Mononuclear cell (primary cell): Measurements from ENCODE around the gene GPATCH4. TPM values are rescaled to one million over a fixed set of nuclear protein-coding genes. Genes with fewer than 3 reads are reported as not detected.
"Not testable (repeated sequence)": the region's sequence is repeated elsewhere in the genome, so short reads cannot be mapped to it uniquely, and the experiment has no call there.

Source experiments
- H3K27me3 ChIP-seq: 2 replicates; pipeline ENCODE4 v1.6.0; 2011; ENCODE audit warnings: low read length, control low read depth; ENCODE audit not compliant: insufficient read depth
- H3K4me1 ChIP-seq: 2 replicates; pipeline ENCODE4 v1.5.1; 2011; ENCODE audit warnings: mild to moderate bottlenecking, low read length, control low read depth; ENCODE audit not compliant: insufficient read depth
- H3K4me3 ChIP-seq: 2 replicates; pipeline ENCODE4 v1.5.1; 2011; ENCODE audit warnings: mild to moderate bottlenecking, low read length, moderate library complexity
- H3K9me3 ChIP-seq: 2 replicates; pipeline ENCODE4 v1.5.1; 2011; ENCODE audit warnings: low read depth, mild to moderate bottlenecking, control low read depth, low read length
- total RNA-seq: library from RNA; depleted of rRNA; stranded (reverse); fragments of >200 nt; gene quantifications from one replicate; pipeline ENCODE4 v1.2.3, GENCODE V29; 2012

Gene GPATCH4
- total RNA-seq, 1 donor: 15.0 TPM

DNA sequence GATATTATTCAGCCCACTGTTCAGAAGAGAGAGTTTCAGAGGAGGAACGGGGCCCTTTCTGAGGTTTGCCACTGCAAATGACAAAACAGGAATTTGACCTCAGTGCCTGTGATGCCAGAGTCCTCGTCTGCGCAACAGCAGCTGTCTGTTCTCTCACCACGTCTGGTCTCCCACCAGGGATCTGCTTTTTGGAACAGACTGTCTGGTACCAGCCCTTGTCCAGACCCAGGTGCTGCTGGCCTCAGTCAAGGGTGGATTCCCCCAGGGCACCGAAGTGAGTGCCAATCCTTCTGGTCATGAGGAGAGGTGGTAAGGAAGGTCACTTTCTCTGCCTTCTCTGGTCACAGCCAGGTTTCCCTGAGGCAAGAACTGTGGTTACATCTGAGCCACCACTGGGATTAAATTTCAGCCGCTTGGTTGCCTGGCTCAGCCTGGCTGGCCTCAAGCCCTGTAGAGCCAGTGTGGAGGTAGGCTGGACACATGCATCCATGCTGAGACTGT lies 38.4 kb upstream of the GPATCH4 start:
- Histone ChIP-seq H3K9me3 (no peaks in the 10 kb centered on the region), H3K4me1 (peaks cover 20% of the 10 kb centered on the region), H3K4me3 (no peak overlapping the region), H3K27me3 (peaks cover 70% of the 10 kb centered on the region)

GRCh38 chr1:156638189-156638985 lies 37.1 kb upstream of the GPATCH4 start:
- Histone ChIP-seq H3K9me3 (no peaks in the 10 kb centered on the region), H3K4me1 (peaks cover 13% of the 10 kb centered on the region), H3K27me3 (peaks cover 63% of the 10 kb centered on the region), H3K4me3 (no peak overlapping the region)

- H3K4me3 ChIP-seq: no peak overlapping the region
- H3K27me3 ChIP-seq: peaks cover 29% of the 10 kb centered on the region
Measured at GRCh38 chr1:156632355-156632754, 31.1 kb upstream of the GPATCH4 start.

DNA sequence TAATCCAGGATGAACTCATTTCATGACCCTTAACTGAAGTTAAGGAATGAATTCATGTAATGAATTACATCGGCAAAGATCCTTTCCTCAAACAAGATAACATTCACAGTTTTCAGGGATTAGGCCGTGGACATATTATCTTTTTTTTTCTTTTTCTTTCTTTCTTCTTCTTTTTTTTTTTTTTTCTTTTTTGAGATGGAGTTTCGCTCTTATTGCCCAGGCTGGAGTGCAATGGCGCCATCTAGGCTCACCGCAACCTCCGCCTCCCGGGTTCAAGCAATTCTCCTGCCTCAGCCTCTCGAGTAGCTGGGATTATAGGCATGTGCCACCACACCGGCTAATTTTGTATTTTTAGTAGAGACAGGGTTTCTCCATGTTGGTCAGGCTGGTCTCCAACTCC lies 29.9 kb upstream of the GPATCH4 start:
- not testable (repeated sequence) for H3K9me3 ChIP-seq, H3K4me1 ChIP-seq, H3K4me3 ChIP-seq
- H3K27me3 ChIP-seq: peaks cover 32% of the 10 kb centered on the region

More at GRCh38 chr1:156632355-156632754, 31.1 kb upstream of the GPATCH4 start:
- H3K4me1 ChIP-seq: no peaks in the 10 kb centered on the region
- H3K9me3 ChIP-seq: no peaks in the 10 kb centered on the region

- no peaks in the 10 kb centered on the region for H3K9me3 ChIP-seq
- no peak overlapping the region for H3K4me3 ChIP-seq
- peaks cover 10% of the 10 kb centered on the region for H3K4me1 ChIP-seq
- H3K27me3 ChIP-seq: peaks cover 45% of the 10 kb centered on the region
Measured at GRCh38 chr1:156629823-156630449, 28.7 kb upstream of the GPATCH4 start.

GRCh38 chr1:156627313-156627880 lies 26.1 kb upstream of the GPATCH4 start:
- no peaks in the 10 kb centered on the region for H3K9me3 ChIP-seq
- H3K4me3 ChIP-seq: no peak overlapping the region
- peaks cover 53% of the 10 kb centered on the region for H3K27me3 ChIP-seq
- peaks cover 20% of the 10 kb centered on the region for H3K4me1 ChIP-seq

DNA sequence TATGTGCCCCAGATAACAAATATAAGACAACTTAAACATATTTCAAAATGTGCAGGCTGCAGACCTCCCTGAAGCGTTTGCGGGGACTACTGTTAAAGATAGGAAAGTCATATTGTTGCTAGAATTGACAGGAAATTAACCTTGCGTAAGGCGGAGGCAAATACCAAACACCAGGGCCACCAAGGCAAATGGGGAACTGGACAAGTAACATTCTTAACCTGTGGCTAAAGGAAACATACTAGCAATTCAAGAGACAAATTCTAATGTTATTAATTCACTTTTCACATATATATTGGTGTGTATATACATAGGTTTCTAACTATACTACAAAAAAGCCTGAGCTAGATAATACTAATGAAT lies 24.8 kb upstream of the GPATCH4 start:
- Histone ChIP-seq H3K9me3 (no peaks in the 10 kb centered on the region), H3K27me3 (peaks cover 56% of the 10 kb centered on the region), H3K4me3 (no peak overlapping the region), H3K4me1 (peaks cover 20% of the 10 kb centered on the region)

GRCh38 chr1:156625436-156626078 lies 24.3 kb upstream of the GPATCH4 start:
- no peak overlapping the region for H3K4me3 ChIP-seq
- peaks cover 55% of the 10 kb centered on the region for H3K27me3 ChIP-seq
- no peaks in the 10 kb centered on the region for H3K9me3 ChIP-seq
- H3K4me1 ChIP-seq: peaks cover 20% of the 10 kb centered on the region

- H3K27me3 ChIP-seq: peaks cover 60% of the 10 kb centered on the region
- peaks cover 20% of the 10 kb centered on the region for H3K4me1 ChIP-seq
- H3K4me3 ChIP-seq: no peak overlapping the region
- no peaks in the 10 kb centered on the region for H3K9me3 ChIP-seq
Measured at GRCh38 chr1:156624814-156625435, 23.6 kb upstream of the GPATCH4 start.

DNA sequence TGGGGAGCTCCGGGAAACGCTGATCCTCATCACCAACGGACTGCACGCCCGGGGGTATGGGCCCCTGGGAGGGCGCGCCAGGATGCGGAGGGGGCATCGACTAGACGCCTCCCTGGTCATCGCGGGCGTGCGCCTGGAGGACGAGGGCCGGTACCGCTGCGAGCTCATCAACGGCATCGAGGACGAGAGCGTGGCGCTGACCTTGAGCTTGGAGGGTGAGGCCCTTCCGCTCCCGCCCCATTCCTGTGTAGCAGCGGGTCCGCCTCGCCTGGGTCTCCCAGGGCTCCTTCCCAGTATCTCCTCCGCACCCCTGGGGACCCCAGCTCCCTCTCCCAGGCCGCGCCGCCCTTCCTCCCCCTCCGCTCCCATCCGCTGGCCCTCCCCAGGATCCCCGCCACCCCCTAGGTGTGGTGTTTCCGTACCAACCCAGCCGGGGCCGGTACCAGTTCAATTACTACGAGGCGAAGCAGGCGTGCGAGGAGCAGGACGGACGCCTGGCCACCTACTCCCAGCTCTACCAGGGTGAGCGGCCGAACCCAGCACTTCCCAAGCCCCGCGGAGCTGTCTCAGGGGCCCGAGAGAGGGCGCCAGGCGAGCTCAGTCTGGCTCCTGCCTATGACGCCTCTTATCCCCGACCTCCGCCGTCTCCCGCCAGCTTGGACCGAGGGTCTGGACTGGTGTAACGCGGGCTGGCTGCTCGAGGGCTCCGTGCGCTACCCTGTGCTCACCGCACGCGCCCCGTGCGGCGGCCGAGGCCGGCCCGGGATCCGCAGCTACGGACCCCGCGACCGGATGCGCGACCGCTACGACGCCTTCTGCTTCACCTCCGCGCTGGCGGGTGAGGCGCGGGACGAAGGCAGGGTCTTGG lies 22.9 kb upstream of the GPATCH4 start:
- H3K9me3 ChIP-seq: no peaks in the 10 kb centered on the region
- peaks cover 68% of the 10 kb centered on the region for H3K27me3 ChIP-seq
- peaks cover 20% of the 10 kb centered on the region for H3K4me1 ChIP-seq
- H3K4me3 ChIP-seq: no peak overlapping the region

- H3K27me3 ChIP-seq: peaks cover 71% of the 10 kb centered on the region
- H3K9me3 ChIP-seq: no peaks in the 10 kb centered on the region
- H3K4me1 ChIP-seq: peaks cover 20% of the 10 kb centered on the region
- no peak overlapping the region for H3K4me3 ChIP-seq
Measured at GRCh38 chr1:156622581-156623297, 21.5 kb upstream of the GPATCH4 start.

DNA sequence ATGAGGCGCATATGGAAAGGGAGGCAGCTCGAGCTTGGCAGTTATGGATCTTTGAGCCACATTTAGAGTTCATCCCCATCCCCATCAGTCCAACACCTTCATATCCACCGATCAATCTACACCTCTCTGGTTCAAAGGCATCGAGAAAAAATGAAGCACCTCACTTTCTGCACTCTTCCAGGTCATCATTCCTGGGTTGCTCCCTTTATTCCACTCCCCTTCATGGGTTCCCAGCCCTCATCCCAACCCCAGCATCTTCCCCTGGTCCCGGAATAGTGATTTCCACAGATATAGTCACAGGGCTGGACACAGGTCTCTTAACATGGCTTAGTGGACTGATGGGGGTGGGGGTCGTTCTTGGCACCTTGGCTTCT lies 18.3 kb upstream of the GPATCH4 start:
- peaks cover 8% of the 10 kb centered on the region for H3K4me1 ChIP-seq
- peaks cover 58% of the 10 kb centered on the region for H3K27me3 ChIP-seq
- no peak overlapping the region for H3K4me3 ChIP-seq
- no peaks in the 10 kb centered on the region for H3K9me3 ChIP-seq

DNA sequence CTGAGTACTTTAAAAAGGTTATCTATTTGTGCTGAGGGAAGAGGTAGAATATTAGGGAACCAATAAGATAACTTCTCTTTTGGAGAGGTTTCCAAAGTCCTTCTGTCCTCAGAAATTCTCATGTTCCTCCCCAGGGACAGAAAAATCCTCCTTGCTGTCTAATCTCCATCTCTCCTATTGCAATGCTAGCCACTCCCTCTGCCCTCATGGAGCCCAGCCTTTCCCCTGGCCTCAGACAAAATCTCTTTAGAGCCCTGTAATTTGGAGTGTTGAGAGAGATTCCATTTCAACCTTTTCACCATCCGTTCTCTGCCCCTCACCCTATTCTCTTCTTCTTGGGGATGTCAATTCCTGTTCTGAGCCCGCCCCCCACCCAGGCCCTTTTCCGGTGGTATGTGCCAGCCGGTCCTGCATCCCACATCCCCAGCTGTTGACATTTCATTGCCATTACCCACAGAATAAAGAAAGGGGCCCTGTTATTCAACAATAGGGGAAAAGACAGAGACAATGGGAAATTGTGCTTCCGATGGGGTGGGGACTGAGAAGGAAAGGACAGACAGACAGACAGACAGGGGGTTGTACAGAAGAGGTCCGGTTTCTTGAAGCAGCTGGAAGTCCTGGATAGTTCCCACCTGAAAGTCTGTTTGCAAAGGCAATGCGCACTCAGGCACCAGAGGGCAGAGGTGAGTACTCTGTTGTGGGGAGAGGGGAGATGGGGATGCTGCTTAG lies 17.7 kb upstream of the GPATCH4 start, which contains the start of gene HAPLN2:
Gene HAPLN2, plus strand, starts transcription at position 563 of the 729 bp plus-strand sequence. CDS start 4,076 bp downstream, outside the sequence.
- Histone ChIP-seq H3K4me3 (no peak within 1 kb of the TSS), H3K9me3 (no peaks in the 10 kb centered on the region), H3K27me3 (peaks cover 52% of the 10 kb centered on the region), H3K4me1 (peaks cover 2% of the 10 kb centered on the region)
